Caki2 (cell line): Measurements from ENCODE around the gene PHF12. TPM values are rescaled to one million over a fixed set of nuclear protein-coding genes. Genes with fewer than 3 reads are reported as not detected.
A peak's percentile ranks its signal among the peaks of the same experiment; 100 is the strongest.
"Not testable (repeated sequence)": the region's sequence is repeated elsewhere in the genome, so short reads cannot be mapped to it uniquely, and the experiment has no call there.

ENCODE experiments used
- DNase-seq: peaks from one replicate; pipeline ENCODE4 v3.0.0-alpha.2; 2015; ENCODE audit warnings: low read depth
- in situ Hi-C: cut with HindIII; loops from 2 replicates; pipeline ENCODE4 v1.10.0; 2016; ENCODE audit warnings: low sequenced_read_pairs, low pct_unique_long_range_greater_than_20kb, mixed read lengths
- total RNA-seq: library from RNA; depleted of rRNA; stranded (reverse); fragments of >200 nt; shearing (Covaris generic); gene quantifications from 2 replicates; pipeline ENCODE4 v1.2.3, GENCODE V29; 2014; ENCODE audit warnings: low replicate concordance

The PHF12 gene
- total RNA-seq, 1 experiment from 2014 or later = 19.2 TPM

GRCh38 chr17:28944862-28945741 lies 6.2 kb downstream of the PHF12 start:
- no peak for DNase-seq
- in situ Hi-C loops = no loop called here

- DNase-seq = no peak
- in situ Hi-C loops = no loop called here
These were observed 7.0 kb downstream of the PHF12 start for GRCh38 chr17:28944343-28944742.

GRCh38 chr17:28942925-28943324 lies 8.4 kb downstream of the PHF12 start:
- in situ Hi-C loops = no loop called here
- no peak for DNase-seq

GRCh38 chr17:28941251-28941650 lies 10.1 kb downstream of the PHF12 start:
- in situ Hi-C loops = no loop called here
- DNase-seq = no peak

- in situ Hi-C loops = no loop called here
These were observed 10.6 kb downstream of the PHF12 start for GRCh38 chr17:28940675-28941074.

GRCh38 chr17:28940142-28940541 lies 11.2 kb downstream of the PHF12 start:
- in situ Hi-C loops = no loop called here
- no peak for DNase-seq

More at GRCh38 chr17:28940675-28941074, 10.6 kb downstream of the PHF12 start:
- no peak for DNase-seq

GRCh38 chr17:28938552-28938951 lies 12.8 kb downstream of the PHF12 start:
- DNase-seq = no peak
- in situ Hi-C loops = no loop called here

- in situ Hi-C loops = no loop called here
- DNase-seq = no peak
These were observed 14.1 kb downstream of the PHF12 start for GRCh38 chr17:28937044-28937729.

- DNase-seq = no peak
- in situ Hi-C loops = no loop called here
These were observed 15.4 kb downstream of the PHF12 start for GRCh38 chr17:28935744-28936460.

GRCh38 chr17:28934508-28934907 lies 16.8 kb downstream of the PHF12 start:
- in situ Hi-C loops, DNase-seq: not testable (repeated sequence)

GRCh38 chr17:28929787-28930186 lies 21.5 kb downstream of the PHF12 start:
- in situ Hi-C loops = no loop called here
- no peak for DNase-seq

DNA sequence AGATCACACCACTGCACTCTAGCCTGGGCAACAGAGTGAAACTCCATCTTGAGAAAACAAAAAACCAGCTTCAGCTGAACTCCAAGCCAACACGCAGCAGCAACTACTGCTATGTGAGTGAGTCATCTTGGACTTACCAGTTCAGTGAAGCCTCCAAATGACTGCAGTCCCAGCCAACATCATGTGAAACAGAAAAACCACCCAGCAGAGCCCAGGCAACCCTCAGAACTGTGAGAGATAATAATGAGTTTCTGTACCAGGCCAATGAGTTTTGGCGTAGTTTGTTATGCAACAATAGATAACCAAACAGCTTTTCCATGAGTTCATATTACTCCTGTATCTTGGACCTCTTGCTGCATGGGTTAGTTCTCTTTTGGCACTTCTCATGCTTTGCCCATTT lies 23.3 kb downstream of the PHF12 start:
- in situ Hi-C loops = no loop called here
- peak; percentile 43 for DNase-seq

- in situ Hi-C loops = no loop called here
- no peak for DNase-seq
These were observed 24.5 kb downstream of the PHF12 start for GRCh38 chr17:28926786-28927185.

DNA sequence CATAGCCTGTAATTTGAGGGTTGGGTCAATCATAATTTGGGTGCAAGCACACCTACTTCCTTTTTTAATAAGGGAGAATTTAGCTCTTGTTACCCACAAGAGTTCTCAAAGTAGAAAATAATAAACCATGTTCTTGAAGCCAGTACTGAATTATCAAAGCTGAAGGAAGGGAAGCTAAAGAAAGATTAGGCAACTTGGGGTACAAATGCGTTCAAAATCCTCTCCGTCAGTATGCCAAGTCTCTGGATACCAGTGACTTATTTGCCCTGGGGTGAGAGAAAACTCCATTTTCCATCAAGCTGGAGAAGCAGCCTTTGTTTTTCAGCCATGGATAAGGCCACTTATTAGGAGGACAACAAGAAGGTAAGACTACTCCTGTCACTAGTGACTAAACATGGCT lies 25.0 kb downstream of the PHF12 start:
- in situ Hi-C loops = no loop called here

GRCh38 chr17:28925912-28926365 lies 25.4 kb downstream of the PHF12 start:
- in situ Hi-C loops = no loop called here
- DNase-seq = peak; percentile 25

More for the DNA sequence above, 25.0 kb downstream of the PHF12 start:
- DNase-seq = no peak

DNA sequence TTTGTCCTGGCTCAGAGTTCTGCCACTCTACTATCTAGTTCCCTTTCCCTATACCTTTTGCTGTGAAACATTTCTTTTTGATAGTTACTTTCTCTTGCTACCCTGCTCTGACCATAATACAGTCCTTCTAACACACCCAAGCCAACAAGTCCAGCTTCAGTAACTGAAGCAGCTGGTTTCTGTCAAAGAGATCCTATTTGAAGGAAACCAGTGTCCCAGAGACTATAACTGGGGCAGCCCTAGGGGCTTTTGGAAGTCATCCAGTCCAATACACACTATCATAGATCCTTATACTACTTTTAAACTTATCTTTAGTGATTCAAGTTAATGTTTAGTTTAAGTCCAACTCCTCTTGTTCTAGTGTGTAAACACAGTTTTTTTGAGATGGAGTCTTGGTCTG lies 31.1 kb downstream of the PHF12 start:
- in situ Hi-C loops = no loop called here
- no peak for DNase-seq

DNA sequence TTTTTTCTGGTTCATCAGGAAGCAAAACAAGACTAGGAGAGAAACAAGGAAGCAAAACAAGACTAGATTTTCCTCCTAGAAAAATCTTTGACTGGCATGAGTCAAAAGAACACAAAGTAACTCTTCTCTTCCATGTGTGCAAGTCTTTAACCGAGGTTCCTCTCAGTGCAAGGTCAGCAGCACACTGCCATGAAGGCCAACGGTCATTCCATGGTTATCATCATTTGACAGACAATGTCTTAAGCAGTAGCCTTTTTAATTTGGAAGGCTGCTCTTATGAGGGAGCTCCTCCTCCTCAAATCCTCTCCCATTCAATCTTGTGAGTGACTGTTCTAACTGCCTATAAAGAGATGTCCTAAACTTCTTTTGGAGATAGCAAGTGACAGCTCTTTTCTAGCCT lies 33.0 kb downstream of the PHF12 start:
- no peak for DNase-seq
- in situ Hi-C loops = no loop called here

GRCh38 chr17:28917465-28917864 lies 33.9 kb downstream of the PHF12 start:
- DNase-seq = no peak
- in situ Hi-C loops = no loop called here

GRCh38 chr17:28917029-28917428 lies 34.3 kb downstream of the PHF12 start:
- in situ Hi-C loops = no loop called here
- DNase-seq = no peak
